Forelimb muscle (tissue), 1 donor: Measurements from ENCODE around the gene MANSC1. TPM values are rescaled to one million over a fixed set of nuclear protein-coding genes. Genes with fewer than 3 reads are reported as not detected.

Experiments
- DNase-seq: peaks from one replicate; pipeline ENCODE4 v3.0.0-alpha.2; 2013; ENCODE audit warnings: low read depth
- polyA plus RNA-seq: library from polyadenylated mRNA; unstranded; fragments of 120-200 nt; gene quantifications from one replicate; pipeline ENCODE4 v1.2.1, GENCODE V29; 2013; ENCODE audit not compliant: insufficient read length

Gene MANSC1
- 8.6 TPM for polyA plus RNA-seq

DNA sequence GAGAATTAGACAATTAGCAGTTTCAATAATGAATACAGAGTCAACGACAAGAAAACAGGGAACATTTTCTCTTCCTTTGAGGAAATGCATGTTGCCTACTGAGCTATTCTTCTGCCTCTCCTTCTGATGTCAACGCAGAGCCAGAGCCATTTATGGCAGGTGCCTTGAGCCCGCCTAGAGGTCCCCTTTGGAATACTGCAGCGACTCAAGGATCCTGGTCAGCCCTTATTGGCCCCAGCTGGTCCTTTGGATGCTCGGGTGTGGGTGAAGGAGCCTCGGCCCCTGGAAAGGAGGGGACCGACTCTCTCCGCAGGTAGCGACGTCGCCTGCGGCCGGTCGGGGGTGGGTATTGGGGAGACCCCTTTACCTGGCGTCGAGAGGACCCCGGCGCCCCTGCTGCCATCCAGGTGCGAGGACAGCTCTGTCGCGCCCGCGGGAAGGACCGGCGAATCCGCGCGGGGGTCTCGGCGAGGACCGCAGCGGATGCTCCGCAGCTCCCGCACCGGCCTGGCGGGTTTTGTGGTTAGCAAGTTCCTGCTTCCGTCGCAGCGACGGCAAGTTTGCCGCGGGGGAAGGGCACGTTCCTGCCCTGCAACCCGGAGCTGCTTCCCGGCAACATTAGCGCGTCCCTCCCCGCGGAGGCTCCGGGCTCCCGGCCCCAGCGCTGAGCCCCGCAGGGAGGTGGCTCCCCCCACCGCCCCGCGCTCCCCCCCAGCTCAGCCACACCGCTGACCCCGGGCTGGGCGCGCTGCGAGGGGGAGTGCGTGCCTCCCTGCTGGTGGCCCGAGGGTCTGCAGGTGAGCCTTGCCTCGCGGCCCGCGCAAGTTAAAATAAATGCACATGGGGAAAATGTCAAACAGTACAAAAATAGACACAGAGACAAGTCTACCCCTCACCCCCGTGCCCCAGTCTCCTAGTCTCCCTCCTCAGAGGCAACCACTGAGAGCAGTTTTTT lies at the start of gene MANSC1:
Gene MANSC1 (minus strand): TSS at position 532 of the 955 bp plus-strand sequence. CDS start 6,928 bp downstream, outside the sequence.
- no peak for DNase-seq

DNA sequence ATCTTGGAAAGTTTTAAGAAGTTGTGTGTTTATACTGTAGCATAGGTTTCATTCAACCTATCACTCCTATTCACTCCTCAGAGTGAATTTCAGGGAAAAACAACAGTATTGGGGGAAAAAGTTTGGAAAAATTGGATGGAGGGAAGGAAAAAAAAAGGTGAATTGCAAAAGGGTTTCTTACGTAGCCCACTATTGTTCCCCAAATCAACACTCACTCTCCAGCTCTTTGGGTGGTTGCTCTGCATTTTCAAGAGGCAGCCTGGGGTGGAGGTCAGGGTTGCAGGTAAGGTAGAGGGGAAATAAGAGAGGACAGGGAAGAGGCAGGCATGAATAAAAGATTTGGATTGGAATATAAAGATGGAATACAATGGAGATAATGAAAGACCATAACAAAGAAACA lies 49.1 kb upstream of the MANSC1 start:
- no peak for DNase-seq

DNA sequence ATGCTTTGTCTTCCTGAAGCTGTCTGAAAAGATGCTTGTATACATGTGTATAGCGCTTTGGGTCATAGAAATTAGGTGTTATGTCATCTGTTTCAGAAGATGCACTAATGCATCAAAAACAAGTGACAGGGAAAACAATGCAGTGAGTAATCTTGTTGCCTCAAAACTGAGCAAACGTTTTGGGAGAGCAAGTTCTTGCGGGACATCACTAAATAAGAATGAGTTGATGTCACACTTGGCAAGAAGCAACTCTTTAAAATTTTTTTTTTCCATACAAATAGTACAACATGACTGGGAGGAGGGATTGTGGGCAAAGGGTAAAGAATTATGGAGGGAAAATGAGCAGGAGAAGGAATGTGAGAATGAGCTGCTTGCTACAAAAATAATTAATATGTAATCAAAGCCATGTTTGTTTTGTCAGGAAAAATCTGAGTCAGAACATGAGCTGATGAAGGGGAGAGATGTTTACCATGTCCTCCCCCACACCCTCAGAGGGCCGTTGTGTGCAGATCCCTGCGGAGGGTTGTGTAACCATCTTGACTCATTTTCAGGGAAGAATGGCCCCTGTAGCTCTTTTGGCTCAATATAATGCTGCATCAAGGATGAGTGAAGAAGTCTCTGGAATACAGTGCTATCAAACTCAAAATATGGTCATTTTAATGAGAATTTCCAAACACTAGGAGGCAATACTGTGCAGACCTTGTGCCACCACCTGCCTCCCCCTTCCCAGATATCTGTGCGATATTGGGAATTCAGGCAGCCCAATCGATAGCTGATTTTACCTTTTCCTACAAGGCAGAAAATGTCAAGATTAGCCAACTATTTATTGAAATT lies 48.2 kb upstream of the MANSC1 start:
- peak; percentile 86 for DNase-seq

DNA sequence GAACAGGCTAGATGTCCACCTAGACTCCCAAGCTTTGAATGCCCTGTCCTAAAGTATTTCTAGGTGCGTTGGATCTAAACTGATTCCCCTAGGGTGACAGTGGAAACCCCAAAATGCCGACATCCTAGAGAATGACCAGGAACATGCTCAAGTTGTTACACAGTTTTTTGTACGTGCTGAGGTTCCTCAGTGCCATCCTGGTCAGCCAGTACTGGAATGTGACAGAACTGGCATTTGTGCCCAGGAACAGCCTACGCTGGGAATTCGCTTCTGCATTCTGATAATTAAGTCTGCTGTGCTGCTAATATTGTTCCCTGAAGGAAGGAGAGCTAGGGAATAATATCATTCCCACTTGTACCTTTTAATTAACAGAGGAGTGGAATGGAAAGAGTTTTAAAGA lies 47.1 kb upstream of the MANSC1 start:
- DNase-seq: no peak

DNA sequence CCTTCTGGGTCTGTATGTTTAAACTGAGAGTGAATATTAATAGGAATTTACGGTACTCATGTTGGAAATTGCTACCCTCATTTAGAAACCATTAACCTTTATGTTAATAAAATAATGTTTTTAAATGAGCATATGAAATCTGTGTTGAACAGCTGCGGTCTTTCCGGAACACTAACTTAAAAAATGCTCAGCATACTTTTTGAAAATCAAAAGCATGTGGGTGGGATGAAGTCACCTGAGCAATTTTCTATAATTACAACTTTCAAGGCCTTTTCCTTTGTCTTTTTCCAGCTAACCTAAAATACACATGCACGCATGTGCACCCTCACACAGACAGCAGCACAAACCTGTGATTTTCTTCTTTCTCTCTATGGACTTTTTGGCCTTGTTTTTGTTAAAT lies 46.7 kb upstream of the MANSC1 start:
- no peak for DNase-seq

DNA sequence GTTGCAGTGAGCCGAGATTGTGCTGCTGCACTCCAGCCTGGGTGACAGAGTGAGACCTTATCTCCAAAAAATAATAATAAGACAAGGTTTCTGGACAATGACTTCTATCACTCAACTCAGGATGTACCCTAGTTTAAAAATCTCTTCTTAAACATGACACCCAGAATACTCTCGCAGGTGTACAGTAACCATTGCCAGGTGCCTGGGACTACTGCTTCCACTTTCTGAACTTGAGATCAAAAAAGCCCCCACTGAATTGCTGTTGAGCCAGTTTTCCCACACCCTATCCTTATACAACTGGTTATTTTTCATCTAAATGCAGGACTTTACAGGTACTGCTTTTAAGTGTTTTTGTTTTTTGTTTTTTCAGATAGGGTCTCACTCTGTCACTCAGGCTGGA lies 43.1 kb upstream of the MANSC1 start:
- no peak for DNase-seq

DNA sequence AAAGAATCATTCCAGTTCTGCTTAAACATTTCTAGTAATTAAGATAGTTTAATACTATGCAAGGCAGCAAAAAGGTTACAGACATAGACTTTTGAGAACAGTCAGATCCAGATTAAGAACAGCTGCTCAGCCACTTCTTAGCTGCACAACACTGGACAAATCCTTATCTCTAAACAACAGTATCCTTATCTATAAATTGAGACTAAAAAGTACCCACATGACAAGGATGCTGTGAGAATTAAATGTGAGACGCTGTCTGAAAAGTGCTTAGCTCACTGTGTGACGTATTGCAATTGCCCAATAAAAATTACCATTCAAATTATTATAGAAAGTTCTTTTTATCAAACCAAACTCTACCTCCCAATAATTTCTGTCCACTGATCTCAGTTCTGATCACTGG lies 42.4 kb upstream of the MANSC1 start:
- DNase-seq: no peak

DNA sequence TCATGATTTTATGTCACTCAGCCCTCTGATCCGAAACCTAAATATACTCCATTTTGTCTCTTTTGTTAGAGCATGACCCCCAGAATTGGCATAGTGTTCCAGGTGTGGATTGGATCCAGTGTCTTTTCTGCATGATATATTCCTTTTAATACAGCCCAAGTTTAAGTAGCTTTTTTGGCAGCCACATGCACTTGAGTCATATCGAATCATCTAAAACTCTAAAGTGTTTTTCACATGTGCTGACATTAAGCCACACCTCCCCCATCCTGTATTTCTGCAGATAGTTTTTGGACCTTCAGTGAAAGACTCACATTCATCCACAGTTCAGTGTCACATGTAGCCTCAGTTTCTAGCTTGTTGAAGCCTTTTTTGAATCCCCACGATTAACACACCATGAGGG lies 37.5 kb upstream of the MANSC1 start:
- no peak for DNase-seq

DNA sequence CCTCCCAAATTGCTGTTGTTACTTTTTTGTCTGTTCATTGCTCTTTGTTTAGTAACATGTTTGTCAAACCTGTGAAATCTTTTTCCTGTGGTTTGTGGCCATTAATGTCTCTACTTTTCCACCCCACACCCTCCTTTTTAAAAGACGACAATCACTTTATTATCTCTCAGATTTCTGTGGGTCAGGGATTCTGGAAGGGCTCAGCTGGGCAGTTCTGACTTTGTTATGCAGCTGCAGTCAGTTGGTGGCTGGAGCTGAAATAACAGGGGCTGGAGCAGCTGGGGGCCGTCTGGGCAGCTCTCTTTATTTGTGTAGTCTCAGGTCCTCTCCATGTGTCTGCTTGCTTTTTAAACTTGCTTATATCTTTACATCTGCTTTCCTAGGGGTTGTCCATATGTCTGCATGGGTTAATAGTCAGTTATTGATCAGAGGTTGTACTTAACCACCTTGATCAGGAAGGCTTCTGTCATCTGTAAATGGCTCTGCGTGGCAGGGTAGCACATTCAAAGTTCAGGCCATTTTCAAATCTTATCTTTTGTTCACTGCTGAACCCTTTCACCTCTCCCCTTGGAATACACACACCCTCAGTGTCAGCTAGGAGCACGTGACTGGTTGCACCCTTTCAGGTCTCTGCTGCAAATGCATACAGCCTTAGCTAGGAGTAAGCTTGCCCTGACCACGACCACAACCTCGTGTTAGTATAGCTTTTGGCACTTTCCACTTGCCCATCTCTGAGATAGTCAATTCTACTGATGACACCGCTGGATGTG lies 34.7 kb upstream of the MANSC1 start:
- no peak for DNase-seq

DNA sequence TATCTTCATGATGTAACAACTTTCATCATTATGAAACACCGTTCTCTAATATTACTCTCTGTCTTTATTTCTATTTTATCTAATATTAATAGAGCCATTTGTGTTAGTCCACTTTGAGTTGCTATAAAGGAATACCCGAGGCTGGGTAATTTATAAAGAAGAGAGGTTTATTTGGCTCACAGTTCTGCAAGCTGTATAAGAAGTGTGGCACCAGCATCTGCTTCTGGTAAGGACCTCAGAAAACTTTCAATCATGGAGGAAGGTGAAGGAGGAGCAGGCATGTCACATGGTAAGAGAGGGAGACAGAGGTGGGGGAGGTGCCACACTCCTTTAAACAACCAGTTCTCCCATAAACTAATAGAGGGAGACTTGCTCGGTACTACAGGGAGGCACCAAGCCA lies 31.9 kb upstream of the MANSC1 start:
- no peak for DNase-seq

DNA sequence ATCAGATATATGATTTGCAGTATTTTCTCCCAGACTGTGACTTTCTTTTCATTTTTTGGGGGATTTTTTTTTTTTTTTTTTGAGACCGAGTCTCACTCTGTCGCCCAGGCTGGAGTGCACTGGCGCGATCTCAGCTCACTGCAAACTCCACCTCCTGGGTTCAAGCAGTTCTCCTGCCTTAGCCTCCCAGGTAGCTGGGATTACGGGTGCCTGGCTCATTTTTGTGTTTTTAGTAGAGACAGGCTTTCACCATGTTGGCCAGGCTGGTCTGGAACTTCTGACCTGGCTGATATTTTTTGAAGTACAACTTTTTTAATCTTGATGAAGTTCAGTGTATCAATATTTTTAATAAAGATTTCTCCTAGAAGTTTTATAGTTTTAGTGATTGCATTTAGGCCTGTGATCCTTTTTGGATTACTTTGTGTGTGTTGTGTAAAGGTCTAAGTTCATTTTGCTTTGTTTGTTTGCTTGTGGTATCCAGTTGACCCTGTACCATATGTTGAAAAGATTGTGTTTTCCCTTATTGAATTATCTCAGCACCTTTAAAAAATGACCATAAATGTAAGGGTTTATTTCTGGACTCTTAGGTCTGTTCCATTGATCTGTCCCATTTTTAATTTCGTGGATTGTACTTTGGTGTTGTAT lies 31.0 kb upstream of the MANSC1 start:
- DNase-seq: no peak

DNA sequence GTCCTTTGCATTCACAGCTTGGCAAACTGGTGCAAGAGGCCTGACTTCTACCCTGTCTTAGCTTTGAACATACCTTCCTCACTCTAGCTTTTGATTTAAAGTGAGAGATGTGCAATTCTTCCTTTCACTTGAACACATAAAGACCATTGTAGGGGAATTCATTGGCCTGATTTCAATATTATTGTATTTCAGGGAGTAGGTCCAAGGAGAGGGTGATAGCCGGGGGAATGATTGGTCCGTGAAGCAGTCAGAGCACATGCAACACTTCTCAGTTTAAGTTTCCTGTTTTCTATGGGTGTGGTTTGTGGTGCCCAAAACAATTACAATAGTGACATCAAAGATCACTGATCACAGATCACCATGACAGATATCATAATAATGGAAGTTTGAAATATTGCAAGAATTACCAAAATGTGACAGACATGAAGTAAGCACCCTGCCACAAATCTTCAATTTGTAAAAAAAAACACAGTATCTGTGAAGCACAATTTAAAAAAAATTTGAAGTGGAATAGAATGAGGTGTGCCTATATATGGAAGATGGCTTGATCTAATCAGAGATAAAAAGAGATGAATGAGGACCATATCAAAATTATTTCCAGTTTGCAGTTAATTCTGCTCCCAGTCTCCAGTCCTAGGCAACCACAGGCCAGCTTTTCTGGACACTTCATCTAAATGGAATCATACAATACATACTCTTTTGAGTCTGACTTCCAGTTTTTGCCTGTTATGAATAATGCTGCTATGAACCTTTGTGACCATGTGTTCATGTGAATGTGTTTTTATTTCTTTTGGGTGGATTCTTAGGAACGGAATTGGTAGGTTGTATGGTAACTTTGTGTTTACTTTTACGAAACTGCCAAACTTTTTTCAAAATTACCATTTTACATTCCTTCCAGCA lies 30.0 kb upstream of the MANSC1 start:
- DNase-seq: no peak

DNA sequence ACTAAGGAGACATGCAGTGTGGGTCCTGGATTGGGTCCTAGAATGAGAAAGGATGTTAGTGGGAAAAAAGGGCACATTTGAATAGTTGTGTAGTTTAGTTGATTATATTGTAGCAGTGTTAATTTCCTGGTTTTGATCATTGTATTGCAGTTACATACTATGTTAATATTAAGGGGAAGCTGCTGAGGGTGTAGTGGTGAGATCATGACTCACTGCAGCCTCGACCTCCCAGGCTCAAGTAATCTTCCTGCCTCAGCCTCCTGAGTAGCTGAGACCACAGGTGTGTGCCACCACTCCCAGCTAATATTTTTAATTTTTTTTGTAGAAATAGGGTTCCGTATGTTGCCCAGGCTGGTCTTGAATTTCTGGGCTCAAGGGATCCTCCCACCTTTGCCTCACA lies 28.6 kb upstream of the MANSC1 start:
- DNase-seq: no peak

DNA sequence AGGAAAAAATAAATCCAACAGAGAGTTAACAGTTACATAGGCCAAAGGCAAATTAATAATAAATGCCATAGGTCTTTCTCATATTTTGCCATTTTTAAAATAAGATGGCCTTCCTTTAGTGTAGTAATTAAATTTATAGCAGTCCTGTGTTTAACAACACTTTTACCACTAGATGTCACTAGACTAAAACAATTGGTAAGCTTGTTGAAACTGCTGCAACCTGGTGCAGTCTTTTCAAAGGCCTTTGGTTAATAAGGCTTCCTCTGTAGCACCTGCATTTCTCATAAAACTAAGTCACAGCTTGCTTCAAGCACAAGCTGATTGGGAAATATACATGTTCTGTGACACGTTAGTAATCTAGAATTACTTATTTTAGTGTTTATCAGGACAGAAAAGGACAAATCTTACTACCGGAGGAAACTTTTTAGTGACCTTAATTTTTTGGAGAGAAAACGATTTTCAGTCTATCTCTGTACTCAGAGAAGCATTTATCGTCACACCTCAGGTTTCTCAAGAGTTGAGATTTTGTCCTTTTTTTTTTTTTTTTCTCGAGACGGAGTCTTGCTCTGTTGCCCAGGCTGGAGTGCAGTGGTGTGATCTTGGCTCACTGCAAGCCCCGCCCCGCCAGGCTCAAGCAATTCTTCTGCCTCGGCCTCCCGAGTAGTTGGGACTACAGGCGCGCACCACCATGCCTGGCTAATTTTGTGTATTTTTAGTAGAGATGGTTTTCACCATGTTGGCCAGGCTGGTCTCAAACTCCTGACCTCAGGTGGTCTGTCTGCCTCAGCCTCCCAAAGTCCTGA lies 26.8 kb upstream of the MANSC1 start:
- DNase-seq: peak; percentile 67

DNA sequence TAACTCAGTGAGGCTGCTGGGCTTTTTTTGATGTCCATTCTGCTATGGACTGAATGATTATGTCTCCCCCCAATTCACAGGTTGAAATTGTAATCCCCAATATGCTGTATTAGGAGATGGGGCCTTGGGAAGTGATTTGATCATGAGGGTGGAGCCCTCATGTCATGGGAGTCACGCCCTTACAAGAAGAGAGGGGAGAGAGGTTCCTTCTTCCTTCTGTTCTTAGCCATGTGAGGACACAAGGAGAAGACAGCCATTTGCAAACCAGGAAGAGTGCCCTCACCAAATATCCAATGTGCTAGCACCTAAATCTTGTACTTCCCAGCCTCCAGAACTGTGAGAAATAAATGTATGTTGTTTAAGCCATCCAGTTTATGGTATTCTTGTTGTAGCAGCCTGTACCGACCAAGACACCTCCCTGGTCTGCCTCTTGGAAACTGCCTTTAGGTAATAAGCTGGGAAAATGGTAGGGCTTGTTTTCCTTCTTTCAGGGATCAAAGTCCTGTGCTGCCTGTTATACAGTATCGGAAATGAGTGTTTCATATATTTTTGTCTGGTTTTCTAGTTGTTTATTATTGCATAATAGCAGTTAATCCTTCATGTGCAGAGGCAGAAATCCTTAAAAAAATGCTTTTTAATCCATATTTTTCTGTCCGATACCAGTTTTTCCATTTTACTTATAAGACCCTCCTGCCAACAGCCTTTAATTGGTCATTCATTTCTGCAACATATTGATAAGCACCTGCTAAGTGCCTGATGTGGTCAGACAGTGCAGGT lies 23.1 kb upstream of the MANSC1 start:
- no peak for DNase-seq

DNA sequence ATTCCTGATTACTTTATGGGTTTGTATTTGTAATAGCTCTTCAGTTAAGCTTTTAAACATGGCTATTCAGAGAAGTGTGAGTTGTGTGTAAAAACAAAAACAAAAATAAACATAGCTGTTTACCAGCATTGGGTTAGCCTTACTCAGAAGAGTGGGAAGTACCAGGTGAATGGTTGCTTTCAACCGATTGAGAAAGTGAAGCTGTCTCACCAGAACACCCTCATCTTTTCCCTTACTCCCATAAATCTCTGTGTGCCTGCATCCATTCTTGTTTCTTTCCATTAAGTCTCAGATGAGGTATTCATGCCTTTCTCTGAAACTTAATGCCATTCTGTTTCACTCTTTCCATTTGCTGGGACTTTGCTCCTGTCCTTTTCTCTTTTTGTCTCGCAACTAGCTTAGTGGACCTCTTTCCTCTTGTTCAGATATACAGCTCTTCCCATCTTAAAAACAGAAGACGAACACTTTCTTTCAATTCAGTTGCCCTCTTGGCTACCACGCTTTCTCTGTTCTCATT lies 17.5 kb upstream of the MANSC1 start:
- DNase-seq: no peak

DNA sequence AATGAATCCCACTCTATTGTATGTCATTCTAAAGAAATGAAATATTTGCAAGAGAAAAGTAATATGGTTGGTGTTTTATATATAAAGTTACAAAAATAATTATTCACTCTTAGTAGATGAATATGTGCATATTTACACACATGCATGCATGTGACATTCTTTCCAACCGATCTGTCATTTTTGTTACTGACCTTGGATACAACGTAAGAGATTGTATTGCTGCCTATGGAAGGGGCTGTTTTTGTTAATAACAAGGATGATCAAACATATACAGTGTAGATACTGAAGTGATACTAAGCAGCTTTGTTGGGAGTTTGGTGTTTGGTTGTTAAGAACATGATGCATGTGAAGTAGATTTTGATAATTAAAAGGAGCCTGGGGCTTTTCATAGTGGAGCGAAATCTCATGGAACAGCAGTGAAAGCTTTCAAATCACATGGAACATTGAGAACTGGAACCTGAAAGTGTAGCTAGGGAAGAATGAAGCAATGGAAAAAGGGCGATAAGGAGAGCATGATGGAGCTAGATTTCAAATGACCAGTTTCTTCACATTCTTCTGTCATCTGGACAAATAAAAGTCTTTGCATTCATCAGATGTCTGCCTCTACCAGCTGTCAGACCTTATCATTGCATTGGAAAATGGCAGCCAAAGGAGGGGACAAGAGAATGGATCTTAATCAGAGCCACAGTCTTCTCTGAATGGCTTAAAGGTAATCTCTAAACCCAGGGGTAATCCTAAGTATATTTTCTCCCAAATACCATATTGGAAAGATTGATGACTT lies 16.8 kb upstream of the MANSC1 start:
- no peak for DNase-seq
